ENCODE results near the gene PRDX2. TPM values are rescaled to one million over a fixed set of nuclear protein-coding genes. Genes with fewer than 3 reads are reported as not detected.

The PRDX2 gene
- total RNA-seq, 1 donor from 2014 or later, result 215 TPM

GRCh38 chr19:12789904-12790619 lies 11.5 kb downstream of the PRDX2 start:
- H3K27ac Mint-ChIP-seq (ENCODE audit: unreplicated experiment), result peak overlapping the region; percentile 76

GRCh38 chr19:12789098-12789903 lies 12.3 kb downstream of the PRDX2 start:
- H3K36me3 Mint-ChIP-seq (ENCODE audit: low read depth, unreplicated experiment), result no peaks in the 10 kb centered on the region
- peak overlapping the region; percentile 67 for H3K4me3 Mint-ChIP-seq (ENCODE audit: unreplicated experiment)
- no peak for DNase-seq (ENCODE audit: low spot score)
- TF ChIP-seq, protein P1, sequence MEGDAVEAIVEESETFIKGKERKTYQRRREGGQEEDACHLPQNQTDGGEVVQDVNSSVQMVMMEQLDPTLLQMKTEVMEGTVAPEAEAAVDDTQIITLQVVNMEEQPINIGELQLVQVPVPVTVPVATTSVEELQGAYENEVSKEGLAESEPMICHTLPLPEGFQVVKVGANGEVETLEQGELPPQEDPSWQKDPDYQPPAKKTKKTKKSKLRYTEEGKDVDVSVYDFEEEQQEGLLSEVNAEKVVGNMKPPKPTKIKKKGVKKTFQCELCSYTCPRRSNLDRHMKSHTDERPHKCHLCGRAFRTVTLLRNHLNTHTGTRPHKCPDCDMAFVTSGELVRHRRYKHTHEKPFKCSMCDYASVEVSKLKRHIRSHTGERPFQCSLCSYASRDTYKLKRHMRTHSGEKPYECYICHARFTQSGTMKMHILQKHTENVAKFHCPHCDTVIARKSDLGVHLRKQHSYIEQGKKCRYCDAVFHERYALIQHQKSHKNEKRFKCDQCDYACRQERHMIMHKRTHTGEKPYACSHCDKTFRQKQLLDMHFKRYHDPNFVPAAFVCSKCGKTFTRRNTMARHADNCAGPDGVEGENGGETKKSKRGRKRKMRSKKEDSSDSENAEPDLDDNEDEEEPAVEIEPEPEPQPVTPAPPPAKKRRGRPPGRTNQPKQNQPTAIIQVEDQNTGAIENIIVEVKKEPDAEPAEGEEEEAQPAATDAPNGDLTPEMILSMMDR (IDR thresholded peaks at IDR 0.05; ENCODE audit: unreplicated experiment), result no peak
- H3K27me3 Mint-ChIP-seq (ENCODE audit: unreplicated experiment), result peaks cover 27% of the 10 kb centered on the region
- no peaks in the 10 kb centered on the region for H3K9me3 Mint-ChIP-seq (ENCODE audit: unreplicated experiment)
- peak overlapping the region; percentile 80 for H3K27ac Mint-ChIP-seq (ENCODE audit: unreplicated experiment)
- peaks cover 23% of the 10 kb centered on the region for H3K4me1 Mint-ChIP-seq (ENCODE audit: unreplicated experiment)

More at GRCh38 chr19:12789904-12790619, 11.5 kb downstream of the PRDX2 start:
- Mint-ChIP-seq H3K27me3 (ENCODE audit: unreplicated experiment) (peaks cover 28% of the 10 kb centered on the region), H3K4me1 (ENCODE audit: unreplicated experiment) (peaks cover 23% of the 10 kb centered on the region), H3K36me3 (ENCODE audit: low read depth, unreplicated experiment) (no peaks in the 10 kb centered on the region), H3K9me3 (ENCODE audit: unreplicated experiment) (no peaks in the 10 kb centered on the region), H3K4me3 (ENCODE audit: unreplicated experiment) (peak overlapping the region; percentile 87)
- peak; percentile 88 for DNase-seq (ENCODE audit: low spot score)
- TF ChIP-seq, protein P1 (IDR thresholded peaks at IDR 0.05; ENCODE audit: unreplicated experiment), result no peak

GRCh38 chr19:12788682-12789097 lies 12.9 kb downstream of the PRDX2 start:
- H3K4me1 Mint-ChIP-seq (ENCODE audit: unreplicated experiment), result peaks cover 20% of the 10 kb centered on the region
- peak overlapping the region; percentile 67 for H3K4me3 Mint-ChIP-seq (ENCODE audit: unreplicated experiment)
- TF ChIP-seq, protein P1 (IDR thresholded peaks at IDR 0.05; ENCODE audit: unreplicated experiment), result no peak
- no peaks in the 10 kb centered on the region for H3K9me3 Mint-ChIP-seq (ENCODE audit: unreplicated experiment)
- H3K27ac Mint-ChIP-seq (ENCODE audit: unreplicated experiment), result peak overlapping the region; percentile 80
- H3K27me3 Mint-ChIP-seq (ENCODE audit: unreplicated experiment), result peaks cover 23% of the 10 kb centered on the region
- H3K36me3 Mint-ChIP-seq (ENCODE audit: low read depth, unreplicated experiment), result no peaks in the 10 kb centered on the region
- DNase-seq (ENCODE audit: low spot score), result no peak

GRCh38 chr19:12788042-12788681 lies 13.4 kb downstream of the PRDX2 start:
- Mint-ChIP-seq H3K4me3 (ENCODE audit: unreplicated experiment) (no peak overlapping the region), H3K36me3 (ENCODE audit: low read depth, unreplicated experiment) (no peaks in the 10 kb centered on the region), H3K27ac (ENCODE audit: unreplicated experiment) (peak overlapping the region; percentile 63), H3K27me3 (ENCODE audit: unreplicated experiment) (peaks cover 21% of the 10 kb centered on the region), H3K4me1 (ENCODE audit: unreplicated experiment) (peaks cover 24% of the 10 kb centered on the region), H3K9me3 (ENCODE audit: unreplicated experiment) (no peaks in the 10 kb centered on the region)
- no peak for DNase-seq (ENCODE audit: low spot score)
- TF ChIP-seq, protein P1 (IDR thresholded peaks at IDR 0.05; ENCODE audit: unreplicated experiment), result no peak
